ENCODE data around the gene CHST5. TPM values are rescaled to one million over a fixed set of nuclear protein-coding genes. Genes with fewer than 3 reads are reported as not detected.

The CHST5 gene
- total and polyA plus RNA-seq, 2 of the 13 experiments (the other 11 are each of a cell fraction or from before 2014, with no cell fraction given): 0.05 TPM; not detected in 1

DNA sequence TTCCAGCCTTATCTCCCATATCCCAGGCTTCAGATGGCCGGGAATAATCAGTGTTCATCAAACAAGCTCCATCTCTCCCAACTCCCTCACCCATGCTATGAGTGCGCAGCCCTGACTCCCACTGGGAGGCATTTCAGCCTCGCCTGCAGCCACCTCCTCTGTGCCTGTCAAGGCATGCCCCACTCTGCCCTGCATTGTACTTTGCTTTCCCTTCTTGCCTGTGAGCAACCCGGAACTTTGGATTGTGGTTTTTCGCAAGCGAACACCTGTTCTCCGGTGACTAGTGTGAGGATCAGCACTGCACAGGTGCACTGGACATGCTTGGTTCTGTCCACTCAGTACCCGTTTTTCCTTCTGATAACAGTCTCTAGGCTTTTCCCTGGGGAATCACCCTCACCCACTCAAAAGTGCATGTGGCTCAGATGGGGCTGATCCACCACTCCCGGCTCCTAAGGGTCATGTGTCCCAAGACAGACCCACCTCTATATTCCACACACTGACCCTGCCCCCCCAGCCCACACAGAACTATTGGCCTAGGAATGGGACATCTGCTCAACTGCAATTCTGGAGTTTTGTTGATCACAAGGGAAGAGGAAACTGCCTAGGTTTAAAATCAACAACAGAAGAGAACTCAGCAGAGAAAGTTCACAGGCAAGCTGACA is 49.8 kb downstream of the CHST5 start:
- Histone ChIP-seq H4K20me1 (ENCODE audit: insufficient read depth, low read length) (no peaks in the 10 kb centered on the region), H3K9me3 (ENCODE audit: low read length) (no peaks in the 10 kb centered on the region), H3K4me2 (ENCODE audit: low read depth, low read length) (peak overlapping the region; percentile 55), H2AFZ (ENCODE audit: low read length) (no peak overlapping the region), H3K9ac (ENCODE audit: insufficient read depth, low read depth, low read length) (no peak overlapping the region), H3K4me3 (replicated peaks in 1 of 3; ENCODE audit: insufficient read depth in 1 of 3, low read depth in 2 of 3, low read length in 3 of 3) (peak overlapping the region in 1 of 3 experiments; percentile 36; a peak in 1 of 6 replicates), H3K79me2 (ENCODE audit: insufficient read depth, low read length) (no peaks in the 10 kb centered on the region), H3K27ac (ENCODE audit: extremely low read length, insufficient read depth, low read length) (no peak overlapping the region), H3K36me3 (replicated peaks in 1 of 2; ENCODE audit: control insufficient read depth in 1 of 2, insufficient read depth in 2 of 2, low read length in 2 of 2) (no peaks in the 10 kb centered on the region), H3K27me3 (ENCODE audit: control insufficient read depth in 1 of 2, insufficient read depth in 2 of 2, low read length in 2 of 2) (no peaks in the 10 kb centered on the region), H3K4me1 (ENCODE audit: insufficient read depth, low read length) (peaks cover 44% of the 10 kb centered on the region)
- FAIRE-seq (peak; percentile 8), ATAC-seq (peak; percentile 81), DNase-seq (ENCODE audit: low spot score) (no peak)
- in situ Hi-C loops (cut with HindIII; ENCODE audit: extremely low pct_ligation_motif_present, low pct_unique_long_range_greater_than_20kb): no loop called here
- CTCF ChIA-PET (ENCODE audit: low intra/inter-chr PET ratio, low total read pairs): no interaction called here
- no TSS peak for BruUV-seq (replicated peaks)
- intact Hi-C loops (cut with micrococcal nuclease; ENCODE audit: unreplicated experiment): no loop called here
- WGBS (ENCODE audit: low lambda C conversion rate): 12% methylated on average over 9 of the region's 9 CpGs
- POLR2A ChIA-PET: interaction anchor here (1.0 kb wide), 1 partner anchor 31 kb away, joined by 5 read pairs; no protein-coding TSS in a partner anchor
- TF ChIP-seq CENPT (CRISPR knock-in tag; IDR thresholded peaks at IDR 0.05; ENCODE audit: low read depth): no peak
- no peak for TF ChIP-seq CREM (IDR thresholded peaks at IDR 0.05)
- TF ChIP-seq CREM (CRISPR knock-in tag; IDR thresholded peaks at IDR 0.05): no peak
- 0 out of 2 replicates have a peak, but pooled peaks have one; percentile 49 for TF ChIP-seq MEIS2 (CRISPR knock-in tag; IDR thresholded peaks at IDR 0.05)
- 0 out of 2 replicates have a peak, but pooled peaks have one; percentile 6 for TF ChIP-seq FOXA3 (CRISPR knock-in tag; IDR thresholded peaks at IDR 0.05)
- TF ChIP-seq DMAP1 (CRISPR knock-in tag; IDR thresholded peaks at IDR 0.05): 0 out of 2 replicates have a peak, but pooled peaks have one; percentile 35
- peak; percentile 45 for TF ChIP-seq SALL1 (CRISPR knock-in tag; IDR thresholded peaks at IDR 0.05)
- TF ChIP-seq ADNP (CRISPR knock-in tag; IDR thresholded peaks at IDR 0.05): no peak
- TF ChIP-seq WIZ (CRISPR knock-in tag; IDR thresholded peaks at IDR 0.05): peak; percentile 47; the same call in 1 of the 2 replicates
- TF ChIP-seq, protein P1, sequence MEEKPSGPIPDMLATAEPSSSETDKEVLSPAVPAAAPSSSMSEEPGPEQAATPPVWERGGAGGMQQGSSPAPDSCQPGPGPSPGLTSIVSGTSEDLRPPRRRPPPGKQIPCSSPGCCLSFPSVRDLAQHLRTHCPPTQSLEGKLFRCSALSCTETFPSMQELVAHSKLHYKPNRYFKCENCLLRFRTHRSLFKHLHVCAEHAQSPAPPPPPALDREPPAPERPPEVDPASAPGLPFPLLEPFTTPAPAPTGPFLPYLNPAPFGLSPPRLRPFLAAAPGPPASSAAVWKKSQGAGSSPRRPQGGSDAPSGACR (CRISPR knock-in tag; IDR thresholded peaks at IDR 0.05): no peak
- TF ChIP-seq SOX6 (IDR thresholded peaks at IDR 0.05): no peak
- peak; percentile 36; the same call in 1 of the 2 replicates for TF ChIP-seq SOX6 (CRISPR knock-in tag; IDR thresholded peaks at IDR 0.05)
- no peak for TF ChIP-seq ZNF598 (CRISPR knock-in tag; IDR thresholded peaks at IDR 0.05; ENCODE audit: borderline replicate concordance)
- TF ChIP-seq ZNF282 (IDR thresholded peaks at IDR 0.05; ENCODE audit: partially characterized antibody): no peak
- 0 out of 2 replicates have a peak, but pooled peaks have one; percentile 22 for TF ChIP-seq HIVEP1 (CRISPR knock-in tag; IDR thresholded peaks at IDR 0.05)
- TF ChIP-seq, protein P2, sequence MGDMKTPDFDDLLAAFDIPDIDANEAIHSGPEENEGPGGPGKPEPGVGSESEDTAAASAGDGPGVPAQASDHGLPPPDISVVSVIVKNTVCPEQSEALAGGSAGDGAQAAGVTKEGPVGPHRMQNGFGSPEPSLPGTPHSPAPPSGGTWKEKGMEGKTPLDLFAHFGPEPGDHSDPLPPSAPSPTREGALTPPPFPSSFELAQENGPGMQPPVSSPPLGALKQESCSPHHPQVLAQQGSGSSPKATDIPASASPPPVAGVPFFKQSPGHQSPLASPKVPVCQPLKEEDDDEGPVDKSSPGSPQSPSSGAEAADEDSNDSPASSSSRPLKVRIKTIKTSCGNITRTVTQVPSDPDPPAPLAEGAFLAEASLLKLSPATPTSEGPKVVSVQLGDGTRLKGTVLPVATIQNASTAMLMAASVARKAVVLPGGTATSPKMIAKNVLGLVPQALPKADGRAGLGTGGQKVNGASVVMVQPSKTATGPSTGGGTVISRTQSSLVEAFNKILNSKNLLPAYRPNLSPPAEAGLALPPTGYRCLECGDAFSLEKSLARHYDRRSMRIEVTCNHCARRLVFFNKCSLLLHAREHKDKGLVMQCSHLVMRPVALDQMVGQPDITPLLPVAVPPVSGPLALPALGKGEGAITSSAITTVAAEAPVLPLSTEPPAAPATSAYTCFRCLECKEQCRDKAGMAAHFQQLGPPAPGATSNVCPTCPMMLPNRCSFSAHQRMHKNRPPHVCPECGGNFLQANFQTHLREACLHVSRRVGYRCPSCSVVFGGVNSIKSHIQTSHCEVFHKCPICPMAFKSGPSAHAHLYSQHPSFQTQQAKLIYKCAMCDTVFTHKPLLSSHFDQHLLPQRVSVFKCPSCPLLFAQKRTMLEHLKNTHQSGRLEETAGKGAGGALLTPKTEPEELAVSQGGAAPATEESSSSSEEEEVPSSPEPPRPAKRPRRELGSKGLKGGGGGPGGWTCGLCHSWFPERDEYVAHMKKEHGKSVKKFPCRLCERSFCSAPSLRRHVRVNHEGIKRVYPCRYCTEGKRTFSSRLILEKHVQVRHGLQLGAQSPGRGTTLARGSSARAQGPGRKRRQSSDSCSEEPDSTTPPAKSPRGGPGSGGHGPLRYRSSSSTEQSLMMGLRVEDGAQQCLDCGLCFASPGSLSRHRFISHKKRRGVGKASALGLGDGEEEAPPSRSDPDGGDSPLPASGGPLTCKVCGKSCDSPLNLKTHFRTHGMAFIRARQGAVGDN (CRISPR knock-in tag; IDR thresholded peaks at IDR 0.05): peak; percentile 67
- TF ChIP-seq SIN3B (IDR thresholded peaks at IDR 0.05; ENCODE audit: low read length): no peak
- no peak for TF ChIP-seq FOSL2 (CRISPR knock-in tag; IDR thresholded peaks at IDR 0.05)
- no peak for TF ChIP-seq ZFX (CRISPR knock-in tag; IDR thresholded peaks at IDR 0.05; ENCODE audit: low read depth)
- TF ChIP-seq RNF219 (CRISPR knock-in tag; IDR thresholded peaks at IDR 0.05): no peak

Data from HepG2 (cell line).